GM19025 (cell line): ENCODE data around the gene NAP1L4.

Experiments used
- ATAC-seq: cut with Tn5 transposase; IDR thresholded peaks from one replicate; pipeline ENCODE4 v1.9.1; 2021; ENCODE audit warnings: mild to moderate bottlenecking, low read depth, moderate library complexity; ENCODE audit not compliant: unreplicated experiment

Gene NAP1L4

GRCh38 chr11:2995893-2996554 lies 3.9 kb upstream of the NAP1L4 start:
- no peak for ATAC-seq

GRCh38 chr11:2995031-2995561 lies 3.0 kb upstream of the NAP1L4 start:
- no peak for ATAC-seq

DNA sequence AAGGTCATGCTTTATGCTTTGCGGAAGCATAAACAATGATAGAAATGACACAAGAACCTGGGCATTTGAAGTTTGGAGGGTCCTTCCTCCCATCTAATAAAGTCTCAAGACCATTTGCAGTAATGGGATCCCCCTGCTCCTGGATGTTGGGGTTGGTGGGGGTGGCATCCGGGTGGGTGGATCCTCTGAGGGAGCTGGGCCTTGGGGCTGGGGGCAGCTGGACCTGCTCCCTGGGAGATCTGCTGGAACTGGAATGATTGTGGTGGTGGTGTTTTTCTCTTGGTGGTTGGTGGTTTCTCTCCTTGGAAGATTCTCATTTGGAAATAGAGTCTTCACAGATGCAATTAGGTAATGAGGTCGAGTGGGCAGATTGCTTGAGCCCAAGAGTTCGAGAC lies 2.2 kb upstream of the NAP1L4 start:
- ATAC-seq = no peak

- no peak for ATAC-seq
These were observed 832 bp upstream of the NAP1L4 start for GRCh38 chr11:2992997-2993325.

DNA sequence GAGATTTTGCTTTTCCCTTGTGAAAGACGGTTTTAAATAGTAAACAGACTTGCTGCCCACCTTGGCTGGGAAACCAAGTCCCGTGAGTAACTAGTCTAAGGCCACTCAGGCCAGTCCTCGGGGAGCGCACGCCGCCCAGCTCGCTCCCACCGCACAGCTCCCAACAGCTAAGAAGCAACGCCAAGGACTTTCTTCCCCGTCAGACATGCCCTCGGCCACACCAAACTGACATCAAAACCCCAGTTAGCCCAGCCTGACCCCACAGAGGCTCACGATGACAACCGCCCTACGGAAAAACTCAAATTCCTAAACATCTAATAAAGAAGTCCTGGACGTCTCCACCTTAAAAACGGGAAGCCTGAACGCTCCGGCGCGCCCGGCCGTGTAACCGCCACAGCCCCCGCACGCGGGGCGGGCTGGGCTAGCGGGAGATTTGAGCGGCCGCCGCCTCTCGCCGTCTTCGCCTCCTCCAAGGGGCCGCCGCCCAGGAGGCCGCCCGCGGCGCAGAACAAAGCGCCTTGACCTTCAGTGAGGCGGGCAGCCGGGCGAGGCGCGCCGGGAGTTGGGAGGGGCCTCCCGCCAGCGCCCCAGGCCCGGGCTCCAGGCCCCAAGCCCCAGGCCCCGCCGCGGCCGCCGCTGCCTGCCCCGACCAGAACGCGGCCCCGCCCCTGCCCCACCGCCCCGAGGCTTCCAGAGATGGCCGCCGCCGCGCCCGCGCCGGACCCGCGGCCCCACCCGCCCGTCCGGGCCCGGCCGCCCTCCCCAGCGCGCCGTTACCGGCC lies 486 bp downstream of the NAP1L4 start:
- peak; percentile 34 for ATAC-seq

- no peak for ATAC-seq
These were observed 1.3 kb downstream of the NAP1L4 start for GRCh38 chr11:2990617-2991451.

- ATAC-seq = no peak
These were observed 2.6 kb downstream of the NAP1L4 start for GRCh38 chr11:2989551-2989950.

DNA sequence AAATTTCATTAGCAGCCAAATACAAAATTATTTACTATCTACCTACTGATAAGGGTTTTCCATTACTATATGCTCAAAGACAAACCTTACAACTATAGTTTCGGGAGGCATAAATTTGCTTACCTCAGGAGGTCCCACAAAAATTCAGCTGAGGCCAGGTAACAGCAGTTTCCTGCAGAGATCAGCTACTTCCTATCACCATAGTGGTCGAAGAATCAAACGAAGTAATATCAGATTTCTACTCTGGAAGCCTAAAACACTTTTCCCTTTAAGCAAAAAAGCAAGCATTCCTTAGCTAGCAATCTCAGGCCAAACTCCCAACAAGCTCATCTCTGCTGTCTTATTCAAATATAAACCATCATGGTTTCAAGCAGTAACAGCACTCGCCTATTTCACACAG lies 3.1 kb downstream of the NAP1L4 start:
- no peak for ATAC-seq

GRCh38 chr11:2987881-2988861 lies 4.0 kb downstream of the NAP1L4 start:
- ATAC-seq = no peak

- ATAC-seq = no peak
These were observed 8.2 kb downstream of the NAP1L4 start for GRCh38 chr11:2983908-2984307.

DNA sequence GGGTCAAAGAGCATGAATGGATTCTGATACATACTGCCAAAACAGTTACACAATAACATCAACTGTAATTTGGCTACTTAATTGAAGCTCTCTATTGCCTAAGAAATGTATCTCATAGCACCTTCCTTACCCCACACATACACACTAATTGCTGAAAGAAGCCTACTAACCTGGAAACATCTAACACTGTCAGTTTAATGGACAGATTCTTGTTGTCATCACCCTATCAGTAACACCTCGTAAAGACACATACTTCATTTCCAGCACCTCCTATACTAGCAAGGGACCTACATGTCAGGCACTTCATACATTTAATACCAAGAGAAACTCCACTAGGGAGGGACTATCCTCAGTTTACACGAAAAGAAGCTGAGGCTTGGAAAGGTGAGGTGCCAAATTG lies 9.9 kb downstream of the NAP1L4 start:
- no peak for ATAC-seq

- no peak for ATAC-seq
These were observed 11.0 kb downstream of the NAP1L4 start for GRCh38 chr11:2981130-2981529.

- no peak for ATAC-seq
These were observed 11.8 kb downstream of the NAP1L4 start for GRCh38 chr11:2980168-2980840.

GRCh38 chr11:2977113-2977512 lies 15.0 kb downstream of the NAP1L4 start:
- no peak for ATAC-seq

DNA sequence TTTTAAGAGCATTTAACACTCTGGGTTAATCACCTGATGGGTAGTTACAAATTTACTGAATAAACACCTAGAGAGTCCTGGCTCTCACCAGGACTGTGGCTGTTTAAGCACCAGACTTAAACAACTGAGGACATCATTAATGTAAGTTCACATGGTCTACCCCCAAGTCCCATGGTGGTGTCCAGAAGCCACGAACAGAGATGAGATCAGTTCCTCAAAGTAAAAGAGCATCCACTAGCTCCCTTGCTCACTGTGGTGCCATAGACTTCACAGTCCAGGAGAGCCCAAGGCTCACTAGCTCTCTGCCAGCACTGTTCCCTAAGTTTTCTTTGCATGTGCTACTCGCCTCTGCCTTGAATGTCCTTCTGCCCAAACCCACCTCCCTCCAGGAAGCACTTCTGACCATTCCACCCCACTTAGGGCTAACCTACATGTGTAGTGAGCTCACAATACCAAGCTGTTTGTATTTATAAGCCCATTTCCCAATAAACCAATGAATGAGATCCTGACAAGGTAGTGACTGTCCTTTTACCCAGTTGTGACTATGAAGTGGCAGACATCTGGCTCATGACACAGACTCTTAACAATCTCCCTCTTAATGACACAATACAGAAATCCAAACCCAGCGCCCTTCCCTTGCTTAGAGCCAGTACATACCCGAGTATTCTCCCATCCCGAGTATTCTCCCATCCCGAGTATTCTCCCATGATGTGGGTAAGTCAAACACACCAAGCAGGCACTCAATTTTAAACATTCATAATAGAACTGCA lies 15.7 kb downstream of the NAP1L4 start:
- ATAC-seq = no peak

DNA sequence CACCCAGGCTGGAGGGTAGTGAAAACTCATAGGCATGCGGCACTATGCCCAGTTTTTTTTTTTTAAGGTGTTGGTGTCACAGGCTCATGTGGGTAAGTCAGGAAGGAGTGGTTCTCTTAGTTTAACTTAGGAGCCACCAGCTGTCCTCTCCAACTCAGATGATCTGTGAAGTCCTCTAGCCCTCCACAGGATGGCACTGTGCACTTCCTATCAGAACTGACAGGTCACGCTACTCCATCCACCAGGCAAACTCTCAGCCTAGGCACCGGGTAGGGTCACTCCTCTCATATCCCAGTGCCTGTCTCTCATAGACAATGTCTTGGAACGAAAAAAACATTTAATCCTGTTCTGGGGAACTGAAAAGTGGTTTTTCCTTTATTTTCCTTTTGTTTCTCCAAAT lies 16.5 kb downstream of the NAP1L4 start:
- ATAC-seq = no peak

DNA sequence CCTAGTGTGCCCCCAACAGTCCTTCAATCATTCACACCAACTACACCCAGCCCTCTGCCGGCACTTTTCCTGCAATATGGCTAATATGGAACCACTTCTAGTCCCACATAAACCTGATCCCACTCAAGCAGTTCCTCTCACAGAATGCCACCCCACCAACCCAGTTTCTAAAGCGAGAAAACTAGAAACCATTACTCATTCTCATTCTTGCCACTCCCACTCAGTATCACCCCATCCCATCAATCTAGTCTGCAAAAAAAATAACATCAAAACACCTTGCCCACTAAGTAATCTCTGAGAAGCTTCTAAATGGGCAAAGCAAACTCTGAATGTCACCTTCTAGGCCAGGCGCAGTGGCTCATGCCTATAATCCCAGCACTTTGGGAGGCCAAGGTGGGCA lies 17.9 kb downstream of the NAP1L4 start:
- no peak for ATAC-seq

DNA sequence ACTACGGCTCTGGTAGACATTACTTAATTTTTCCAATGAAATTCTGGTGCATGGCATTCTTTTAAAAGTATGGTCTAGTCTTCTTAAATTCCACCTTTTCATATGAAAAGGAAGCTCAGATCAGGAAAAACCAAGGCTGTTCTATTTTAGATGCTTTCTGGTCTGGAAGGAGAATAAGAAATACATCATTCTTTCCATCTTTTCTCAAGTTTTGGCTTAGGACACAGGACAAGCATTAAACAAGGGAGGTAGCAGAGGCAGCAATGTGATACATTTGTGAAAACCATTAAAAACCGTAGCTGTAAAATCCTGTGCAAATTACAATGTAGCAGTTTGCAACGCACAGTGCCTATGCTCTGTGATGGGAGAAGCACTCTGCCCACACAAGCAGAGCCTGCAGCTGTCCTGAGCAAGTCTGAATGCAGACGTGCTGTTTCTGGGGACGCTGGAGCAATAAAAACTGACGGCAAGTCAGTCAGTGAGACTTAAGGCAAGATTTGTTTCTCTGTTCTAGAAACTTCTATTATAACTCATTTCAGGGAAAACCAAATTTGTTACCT lies 23.7 kb downstream of the NAP1L4 start:
- ATAC-seq = no peak
